GM12891 (cell line): Measurements from ENCODE around the gene ADAMTS13.

Experiments
- DNase-seq: peaks from one replicate; pipeline ENCODE4 v3.0.0; 2011; ENCODE audit warnings: low spot score; ENCODE audit not compliant: insufficient read length
- FAIRE-seq: peaks from 2 replicates; lab custom pipeline; 2011; peaks lifted over from hg19 to GRCh38; lab: Jason Lieb, UNC
- PAX5 ChIP-seq: IDR thresholded peaks from 2 replicates; pipeline ENCODE4 v1.6.1; 2011; ENCODE audit warnings: low read length, moderate library complexity, mild to moderate bottlenecking; ENCODE audit not compliant: insufficient read depth, severe bottlenecking
- POLR2A ChIP-seq: IDR thresholded peaks from 2 replicates; pipeline ENCODE4 v1.6.1; 2011; ENCODE audit warnings: low read depth, low read length, control low read depth
- POLR2AphosphoS5 ChIP-seq: IDR thresholded peaks from 2 replicates; pipeline ENCODE4 v1.6.1; 2011; ENCODE audit warnings: low read depth, low read length, control low read depth
- POU2F2 ChIP-seq: IDR thresholded peaks from 2 replicates; pipeline ENCODE4 v1.6.1; 2011; ENCODE audit warnings: low read depth, mild to moderate bottlenecking, control low read depth, low read length, moderate library complexity
- SPI1 ChIP-seq: IDR thresholded peaks from 2 replicates; pipeline ENCODE4 v1.6.1; 2011; ENCODE audit warnings: low read depth, low read length, control low read depth
- TAF1 ChIP-seq: IDR thresholded peaks from 2 replicates; pipeline ENCODE4 v1.6.1; 2011; ENCODE audit warnings: low read depth, low read length, control low read depth

The ADAMTS13 gene

DNA sequence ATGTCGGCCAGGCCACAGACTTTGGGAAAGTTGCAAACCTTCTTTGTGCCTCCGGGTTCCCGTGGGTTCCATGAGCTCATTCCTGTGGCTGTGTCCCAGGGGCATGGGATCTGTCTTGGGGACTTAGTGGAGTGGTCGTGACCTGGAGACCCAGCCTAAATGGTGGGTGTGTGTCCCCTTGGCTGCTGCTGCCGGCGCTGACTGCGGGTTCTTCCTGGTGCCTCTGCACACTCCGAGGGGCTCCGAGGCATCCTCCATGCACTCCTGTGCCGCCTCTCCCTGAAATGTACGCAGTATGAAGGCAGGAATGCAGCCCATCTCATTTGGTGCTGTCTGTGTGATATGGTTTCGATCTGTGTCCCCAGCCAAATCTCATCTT, 77.7 kb downstream of the ADAMTS13 start:
- no peak for DNase-seq
- TF ChIP-seq TAF1, result no peak
- no peak for TF ChIP-seq PAX5
- TF ChIP-seq POU2F2, result no peak
- TF ChIP-seq POLR2AphosphoS5, result no peak
- no peak for TF ChIP-seq SPI1
- TF ChIP-seq POLR2A, result no peak
- FAIRE-seq, result no peak

GRCh38 chr9:133502112-133502511, 79.9 kb downstream of the ADAMTS13 start:
- no peak for FAIRE-seq

GRCh38 chr9:133505186-133505830, 83.1 kb downstream of the ADAMTS13 start:
- FAIRE-seq (no peak), DNase-seq (no peak)
- TF ChIP-seq PAX5, result no peak
- no peak for TF ChIP-seq SPI1
- TF ChIP-seq TAF1, result no peak
- no peak for TF ChIP-seq POLR2A
- TF ChIP-seq POLR2AphosphoS5, result no peak
- no peak for TF ChIP-seq POU2F2

More at GRCh38 chr9:133502112-133502511, 79.9 kb downstream of the ADAMTS13 start:
- no peak for DNase-seq
- TF ChIP-seq POLR2A, result no peak
- TF ChIP-seq PAX5, result no peak
- no peak for TF ChIP-seq SPI1
- TF ChIP-seq TAF1, result no peak
- no peak for TF ChIP-seq POU2F2
- no peak for TF ChIP-seq POLR2AphosphoS5

DNA sequence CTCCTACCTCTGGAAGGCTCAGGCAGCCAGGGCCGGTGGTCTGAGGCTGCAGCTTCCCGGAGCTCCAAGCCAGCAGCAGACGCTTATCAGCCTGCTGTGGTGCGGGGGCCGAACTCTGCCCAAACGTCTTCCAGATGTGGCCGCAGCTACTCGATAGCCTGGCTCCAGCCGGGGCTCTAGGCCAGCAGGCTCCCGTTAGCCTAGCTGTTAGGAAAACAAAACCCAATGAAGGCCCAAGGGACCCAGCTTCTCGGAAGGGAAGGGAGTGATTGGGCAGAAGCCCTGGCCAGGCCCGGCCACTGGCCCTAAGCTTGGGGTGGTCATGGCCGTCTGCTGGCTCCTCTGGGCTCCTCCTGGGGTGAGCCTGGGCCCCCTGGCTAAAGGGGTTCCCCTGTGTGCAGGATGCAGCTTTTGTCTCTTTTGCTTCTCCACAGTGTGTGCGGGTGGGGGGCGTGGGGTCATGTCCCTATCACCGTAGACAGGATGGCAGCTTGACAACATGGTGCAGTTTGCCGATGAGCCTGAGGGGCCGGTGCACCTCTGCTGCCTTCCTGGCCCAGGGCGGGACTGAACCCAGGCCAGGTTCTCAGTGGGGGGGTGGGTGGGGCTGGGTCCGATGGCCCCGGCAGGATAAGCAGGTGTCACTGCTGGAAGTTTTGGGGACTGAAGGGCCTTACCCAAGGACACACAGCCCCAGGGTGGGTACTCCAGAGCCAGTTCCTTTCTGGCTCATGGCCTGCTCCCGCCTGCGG, 83.9 kb downstream of the ADAMTS13 start:
- TF ChIP-seq POLR2AphosphoS5 (no peak), PAX5 (no peak), SPI1 (no peak), POLR2A (no peak), TAF1 (no peak), POU2F2 (no peak)
- no peak for DNase-seq
- no peak for FAIRE-seq

DNA sequence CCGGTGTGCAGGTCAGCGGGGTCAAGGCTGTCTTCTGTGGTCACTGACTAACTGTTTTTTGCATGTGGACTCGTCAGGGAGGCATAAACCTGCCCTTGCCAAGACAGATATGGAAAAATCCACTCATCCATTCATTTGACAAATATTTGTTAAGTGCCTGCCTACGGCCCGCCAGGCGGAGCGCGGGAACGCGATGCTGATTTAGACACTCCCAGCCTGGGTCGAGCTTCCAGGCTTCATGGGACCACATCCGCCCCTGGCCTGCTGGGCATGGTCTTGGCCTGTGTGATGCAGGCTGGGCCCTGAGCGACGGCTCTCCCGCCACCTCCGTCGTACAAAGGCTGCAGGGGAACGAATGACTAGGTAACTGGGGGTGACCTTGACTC, 84.5 kb downstream of the ADAMTS13 start:
- TF ChIP-seq SPI1, result no peak
- no peak for TF ChIP-seq POLR2AphosphoS5
- no peak for TF ChIP-seq PAX5
- no peak for TF ChIP-seq TAF1
- TF ChIP-seq POU2F2, result no peak
- no peak for TF ChIP-seq POLR2A
- no peak for DNase-seq
- FAIRE-seq, result no peak

- FAIRE-seq (no peak), DNase-seq (no peak)
- TF ChIP-seq POU2F2 (no peak), POLR2A (no peak), TAF1 (no peak), PAX5 (no peak), SPI1 (no peak), POLR2AphosphoS5 (no peak)
Measured at GRCh38 chr9:133507246-133507965, 85.2 kb downstream of the ADAMTS13 start.

GRCh38 chr9:133508046-133508445, 85.9 kb downstream of the ADAMTS13 start:
- FAIRE-seq, result no peak
- TF ChIP-seq POLR2AphosphoS5 (no peak), POLR2A (no peak), SPI1 (no peak), PAX5 (no peak), TAF1 (no peak), POU2F2 (no peak)
- no peak for DNase-seq
